CD1c-positive myeloid dendritic cell (primary cell): ENCODE data around the gene ARL14.

ENCODE experiments used
- DNase-seq: peaks from one replicate; pipeline ENCODE4 v3.0.0-alpha.2; 2016; ENCODE audit errors: extremely low spot score

ARL14 gene

DNA sequence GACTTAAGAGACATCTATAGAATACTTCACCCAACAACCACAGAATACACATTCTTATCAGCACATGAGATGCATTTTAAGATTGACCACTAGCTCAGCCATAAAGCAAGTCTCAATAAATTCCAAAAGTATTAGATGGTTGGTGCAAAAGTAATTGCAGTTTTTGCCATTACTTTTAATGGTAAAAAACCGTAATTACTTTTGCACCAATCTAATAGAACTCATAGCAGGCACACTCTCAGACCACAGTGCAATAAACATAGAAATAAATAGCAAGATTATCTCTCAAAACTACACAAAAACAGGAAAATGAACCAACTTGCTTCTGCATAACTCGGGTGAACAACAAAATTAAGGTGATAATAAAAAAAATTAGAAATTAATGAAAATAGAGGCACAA lies 45.4 kb downstream of the ARL14 start:
- no peak for DNase-seq

DNA sequence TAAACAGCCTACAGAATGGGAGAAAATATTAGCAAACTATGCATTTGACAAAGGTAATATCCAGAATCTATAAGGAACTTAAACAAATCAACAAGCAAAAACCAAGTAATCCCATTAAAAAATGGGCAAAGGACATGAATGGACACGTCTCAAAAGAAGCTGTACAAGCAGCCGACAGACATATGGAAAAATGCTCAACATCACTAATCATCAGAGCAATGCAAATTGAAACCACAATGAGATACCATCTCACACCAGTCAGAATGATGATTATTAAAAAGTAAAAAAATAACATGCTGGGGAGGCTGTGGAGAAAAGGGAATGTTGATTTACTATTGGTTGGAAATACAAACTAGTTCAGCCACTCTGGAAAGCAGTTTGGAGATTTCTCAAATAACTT lies 48.4 kb downstream of the ARL14 start:
- DNase-seq, result no peak
